ENCODE data around the gene UBL4A.
A peak's percentile ranks its signal among the peaks of the same experiment; 100 is the strongest.

The UBL4A gene

DNA sequence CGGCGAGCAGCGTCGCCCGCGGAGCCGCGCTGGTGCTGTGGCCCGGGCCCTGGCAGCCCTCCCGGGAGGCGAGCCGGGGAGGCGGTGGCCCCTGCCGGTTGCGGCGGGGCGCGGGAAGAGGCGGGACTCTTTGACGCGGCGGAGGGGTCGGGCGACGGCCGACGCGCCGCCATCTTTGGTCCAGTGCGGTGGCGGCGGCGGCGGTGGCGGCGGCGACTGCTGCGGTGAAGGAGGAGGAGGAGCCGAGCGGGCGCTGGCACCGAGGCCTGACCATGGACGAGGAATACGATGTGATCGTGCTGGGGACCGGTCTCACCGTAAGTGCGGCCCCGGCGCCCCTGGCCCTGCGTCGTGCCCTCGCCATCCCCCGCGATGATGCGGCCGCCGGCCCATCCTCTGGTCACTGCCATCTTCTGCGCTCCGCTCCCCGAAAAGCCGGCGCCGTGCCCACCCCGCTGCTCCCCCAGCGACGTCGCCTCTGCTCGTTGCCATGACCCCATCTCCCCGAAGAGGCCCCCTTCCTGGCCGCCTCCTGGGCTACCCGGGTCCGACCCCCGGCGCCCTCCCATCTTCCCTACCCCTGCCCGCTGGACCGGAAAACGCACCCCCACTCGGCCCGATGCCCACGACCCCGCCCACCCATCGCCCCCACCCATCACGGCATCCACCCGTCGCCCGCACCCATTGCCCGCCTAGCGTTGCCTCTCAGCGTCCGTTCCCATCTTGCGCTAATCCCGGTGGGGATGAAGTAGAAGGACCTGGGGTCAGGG lies 49.2 kb downstream of the UBL4A start, which contains the start of gene GDI1:
Gene GDI1 (plus strand): TSS at position 172 of the 770 bp plus-strand sequence. CDS start 101 bp downstream, at position 273.
- Histone ChIP-seq H3K9me3 (ENCODE audit: control insufficient read depth, low read length) (no peaks in the 10 kb centered on the region), H3K4me3 (ENCODE audit: extremely low read depth, insufficient read depth, low read length, poor library complexity, severe bottlenecking) (peak within 1 kb of the TSS; percentile 50), H3K27ac (ENCODE audit: low read depth, low read length, severe bottlenecking) (peak within 1 kb of the TSS; percentile 57), H3K4me1 (ENCODE audit: control insufficient read depth, insufficient read depth, low read length, poor library complexity, severe bottlenecking) (peaks cover 7% of the 10 kb centered on the region), H3K36me3 (ENCODE audit: control insufficient read depth, insufficient read depth, low read length) (peaks cover 57% of the 10 kb centered on the region)
- WGBS, 2 experiments (ENCODE audit: insufficient coverage in 2 of 2) = 0% methylated on average over 16 to 20 of the region's 93 CpGs

DNA sequence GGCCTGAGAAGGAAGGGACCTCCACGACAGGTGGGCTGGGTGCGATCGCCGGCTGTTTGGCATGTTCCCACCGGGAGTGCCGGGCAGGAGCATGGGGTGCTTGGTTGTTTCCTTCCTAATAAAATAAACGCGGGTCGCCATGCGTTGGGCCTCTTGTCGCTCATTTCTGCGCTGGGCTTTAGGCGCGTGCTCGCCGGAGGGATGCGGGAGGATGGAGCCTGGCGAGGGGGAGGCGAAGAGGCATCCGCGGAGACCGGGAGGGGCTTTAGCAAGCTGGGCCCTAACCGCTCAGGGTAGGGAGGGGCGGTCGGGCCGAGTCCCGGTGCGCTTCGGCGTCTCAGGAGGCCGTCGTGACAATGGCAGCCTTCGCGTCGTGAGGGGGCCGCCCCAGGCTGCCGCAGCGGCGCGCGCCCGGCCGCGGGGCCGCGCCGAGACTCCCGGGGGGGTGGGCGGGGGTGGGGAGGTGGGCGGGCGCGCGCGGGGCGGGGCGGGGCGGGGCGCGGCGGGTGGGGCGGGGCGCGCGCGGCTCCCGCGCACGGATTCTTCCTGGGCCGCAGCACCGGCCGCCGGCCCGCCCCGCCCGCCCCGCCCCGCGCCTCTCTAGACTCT lies 49.9 kb downstream of the UBL4A start:
- Histone ChIP-seq H3K27ac (ENCODE audit: low read depth, low read length, severe bottlenecking) (peak overlapping the region; percentile 57), H3K36me3 (ENCODE audit: control insufficient read depth, insufficient read depth, low read length) (peaks cover 55% of the 10 kb centered on the region), H3K4me1 (ENCODE audit: control insufficient read depth, insufficient read depth, low read length, poor library complexity, severe bottlenecking) (peaks cover 7% of the 10 kb centered on the region), H3K9me3 (ENCODE audit: control insufficient read depth, low read length) (no peaks in the 10 kb centered on the region), H3K4me3 (ENCODE audit: extremely low read depth, insufficient read depth, low read length, poor library complexity, severe bottlenecking) (peak overlapping the region; percentile 50)
- 17% methylated on average over 5 of the region's 78 CpGs; no CpG with 5 or more reads in 1 of the 2 experiments for WGBS, 2 experiments (ENCODE audit: insufficient coverage in 2 of 2)

DNA sequence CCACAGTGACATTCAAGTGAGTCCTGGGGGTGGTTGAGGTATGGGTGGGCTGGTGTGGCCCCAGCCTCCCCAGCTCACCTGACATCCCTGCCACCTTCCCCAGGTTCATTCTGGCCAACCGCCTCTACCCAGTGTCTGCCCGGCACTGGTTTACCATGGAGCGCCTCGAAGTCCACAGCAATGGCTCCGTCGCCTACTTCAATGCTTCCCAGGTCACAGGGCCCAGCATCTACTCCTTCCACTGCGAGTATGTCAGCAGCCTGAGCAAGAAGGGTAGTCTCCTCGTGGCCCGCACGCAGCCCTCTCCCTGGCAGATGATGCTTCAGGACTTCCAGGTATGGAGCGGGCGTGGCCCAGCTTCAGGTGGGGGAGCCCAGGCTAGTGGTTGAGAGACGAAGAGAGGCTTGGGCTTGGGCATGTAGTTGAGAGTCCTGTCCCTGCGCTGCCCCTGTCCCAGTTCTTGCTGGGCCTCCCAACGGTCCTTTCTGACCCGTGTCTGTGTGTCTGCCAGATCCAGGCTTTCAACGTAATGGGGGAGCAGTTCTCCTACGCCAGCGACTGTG lies 51.2 kb downstream of the UBL4A start:
- 92 to 94% methylated on average over 6 to 8 of the region's 19 CpGs for WGBS, 2 experiments (ENCODE audit: insufficient coverage in 2 of 2)
- peaks cover 49% of the 10 kb centered on the region for H3K36me3 ChIP-seq (ENCODE audit: control insufficient read depth, insufficient read depth, low read length)
- no peaks in the 10 kb centered on the region for H3K9me3 ChIP-seq (ENCODE audit: control insufficient read depth, low read length)
- H3K4me3 ChIP-seq (ENCODE audit: extremely low read depth, insufficient read depth, low read length, poor library complexity, severe bottlenecking) = no peak overlapping the region
- no peak overlapping the region for H3K27ac ChIP-seq (ENCODE audit: low read depth, low read length, severe bottlenecking)
- H3K4me1 ChIP-seq (ENCODE audit: control insufficient read depth, insufficient read depth, low read length, poor library complexity, severe bottlenecking) = peaks cover 16% of the 10 kb centered on the region

GRCh38 chrX:154434394-154435168 lies 51.8 kb downstream of the UBL4A start:
- no peak overlapping the region for H3K4me3 ChIP-seq (ENCODE audit: extremely low read depth, insufficient read depth, low read length, poor library complexity, severe bottlenecking)
- H3K27ac ChIP-seq (ENCODE audit: low read depth, low read length, severe bottlenecking) = no peak overlapping the region
- H3K9me3 ChIP-seq (ENCODE audit: control insufficient read depth, low read length) = no peaks in the 10 kb centered on the region
- peaks cover 16% of the 10 kb centered on the region for H3K4me1 ChIP-seq (ENCODE audit: control insufficient read depth, insufficient read depth, low read length, poor library complexity, severe bottlenecking)
- H3K36me3 ChIP-seq (ENCODE audit: control insufficient read depth, insufficient read depth, low read length) = peaks cover 42% of the 10 kb centered on the region
- WGBS, 2 experiments (ENCODE audit: insufficient coverage in 2 of 2) = 100% methylated on average over 3 of the region's 7 CpGs; no CpG with 5 or more reads in 1 of the 2 experiments
